NCI-H1436 (cell line): Measurements from ENCODE around the gene FRMPD1.

Experiments used
- DNase-seq: peaks from one replicate; lab custom pipeline; 2025; lab: John Stamatoyannopoulos, UW

The FRMPD1 gene

GRCh38 chr9:37626708-37627292 lies 24.0 kb upstream of the FRMPD1 start:
- DNase-seq, result no peak

- DNase-seq, result no peak
Measured at GRCh38 chr9:37632479-37632878, 18.3 kb upstream of the FRMPD1 start.

GRCh38 chr9:37635808-37636207 lies 14.9 kb upstream of the FRMPD1 start:
- DNase-seq, result no peak

GRCh38 chr9:37636511-37637448 lies 14.0 kb upstream of the FRMPD1 start:
- DNase-seq, result no peak

- no peak for DNase-seq
Measured at GRCh38 chr9:37639109-37639762, 11.5 kb upstream of the FRMPD1 start.

GRCh38 chr9:37639841-37640240 lies 10.9 kb upstream of the FRMPD1 start:
- DNase-seq, result no peak

- DNase-seq, result no peak
Measured at GRCh38 chr9:37640246-37640645, 10.5 kb upstream of the FRMPD1 start.

GRCh38 chr9:37641331-37641730 lies 9.4 kb upstream of the FRMPD1 start:
- DNase-seq, result no peak

- no peak for DNase-seq
Measured at GRCh38 chr9:37643214-37643613, 7.5 kb upstream of the FRMPD1 start.

- DNase-seq, result peak; percentile 15
Measured at GRCh38 chr9:37645903-37646506, 4.7 kb upstream of the FRMPD1 start.

GRCh38 chr9:37650299-37650872 lies 368 bp upstream of the FRMPD1 start:
- no peak for DNase-seq

- no peak for DNase-seq
Measured at GRCh38 chr9:37652261-37652660, 1.5 kb downstream of the FRMPD1 start.

GRCh38 chr9:37653385-37653784 lies 2.6 kb downstream of the FRMPD1 start:
- no peak for DNase-seq

GRCh38 chr9:37656936-37657335 lies 6.2 kb downstream of the FRMPD1 start:
- DNase-seq, result no peak

- DNase-seq, result no peak
Measured at GRCh38 chr9:37660691-37661090, 9.9 kb downstream of the FRMPD1 start.

GRCh38 chr9:37663926-37664325 lies 13.2 kb downstream of the FRMPD1 start:
- no peak for DNase-seq

- DNase-seq, result no peak
Measured at GRCh38 chr9:37667706-37668105, 17.0 kb downstream of the FRMPD1 start.

- DNase-seq, result no peak
Measured at GRCh38 chr9:37668116-37668601, 17.4 kb downstream of the FRMPD1 start.

GRCh38 chr9:37669232-37669631 lies 18.5 kb downstream of the FRMPD1 start:
- no peak for DNase-seq

- DNase-seq, result peak; percentile 52
Measured at GRCh38 chr9:37675661-37676060, 24.9 kb downstream of the FRMPD1 start.

- no peak for DNase-seq
Measured at GRCh38 chr9:37676411-37676830, 25.7 kb downstream of the FRMPD1 start.

GRCh38 chr9:37677435-37677834 lies 26.7 kb downstream of the FRMPD1 start:
- DNase-seq, result no peak
